ENCODE measurements around the gene TOX4.

TOX4 gene

DNA sequence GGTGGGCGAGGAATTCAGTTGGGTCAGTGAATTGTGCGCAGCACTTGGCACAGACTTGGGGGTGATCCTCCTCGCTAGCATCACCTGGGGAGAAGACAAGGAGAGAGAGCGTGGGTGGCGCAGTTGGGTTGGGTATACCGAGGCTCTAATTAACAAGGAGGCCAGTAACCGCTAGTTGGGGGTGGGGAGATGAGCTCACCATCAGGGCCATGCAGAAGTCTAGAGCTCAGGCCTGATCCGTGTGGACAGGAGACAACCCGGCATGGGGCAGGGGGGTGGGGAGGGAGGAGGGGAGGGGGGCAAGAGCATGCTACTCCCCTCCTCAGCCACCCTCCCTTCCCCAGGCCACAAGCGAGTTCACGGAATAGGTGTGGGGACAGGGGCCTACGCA is 48.6 kb downstream of the TOX4 start:
- peak overlapping the region; percentile 97 for H3K4ac ChIP-seq (ENCODE audit: low read depth, low read length)
- H3K4me1 ChIP-seq (ENCODE audit: control insufficient read depth, low read depth, low read length) = peaks cover 18% of the 10 kb centered on the region
- no CpG with 5 or more reads among the region's 12 CpGs for WGBS (ENCODE audit: extremely low coverage, insufficient coverage, low lambda C conversion rate)
- H4K5ac ChIP-seq (ENCODE audit: low read length) = no peak overlapping the region
- H3K18ac ChIP-seq (ENCODE audit: low read length) = peak overlapping the region; percentile 100
- H3K27ac ChIP-seq (ENCODE audit: low read depth, low read length) = peak overlapping the region; percentile 92
- H3K23ac ChIP-seq (ENCODE audit: low read length) = no peak overlapping the region
- peak overlapping the region; percentile 29 for H2BK5ac ChIP-seq (ENCODE audit: low read length)
- peak overlapping the region; percentile 61 for H3K4me2 ChIP-seq (ENCODE audit: low read length)
- no peak overlapping the region for H2BK15ac ChIP-seq (replicated peaks; ENCODE audit: low read depth)
- peak overlapping the region; percentile 83 for H3K4me3 ChIP-seq (ENCODE audit: low read length)
- H3K79me2 ChIP-seq (ENCODE audit: control insufficient read depth, insufficient read depth, low read length) = peaks cover 36% of the 10 kb centered on the region
- H3K56ac ChIP-seq (ENCODE audit: low read length) = peak overlapping the region; percentile 98
- H3K9ac ChIP-seq (ENCODE audit: low read length) = peak overlapping the region; percentile 94
- H3K27me3 ChIP-seq (ENCODE audit: insufficient read depth, low read length, poor library complexity) = no peaks in the 10 kb centered on the region
- H4K8ac ChIP-seq (ENCODE audit: low read depth, low read length) = peak overlapping the region; percentile 69
- peaks cover 3% of the 10 kb centered on the region for H3K36me3 ChIP-seq (ENCODE audit: control insufficient read depth, insufficient read depth, low read length)
- peak overlapping the region; percentile 93 for H2AK5ac ChIP-seq (ENCODE audit: low read length)
- H3K79me1 ChIP-seq (ENCODE audit: low read length) = peaks cover 31% of the 10 kb centered on the region
- peak overlapping the region; percentile 99 for H2BK120ac ChIP-seq (ENCODE audit: low read depth, low read length)
- peak; percentile 86 for DNase-seq

DNA sequence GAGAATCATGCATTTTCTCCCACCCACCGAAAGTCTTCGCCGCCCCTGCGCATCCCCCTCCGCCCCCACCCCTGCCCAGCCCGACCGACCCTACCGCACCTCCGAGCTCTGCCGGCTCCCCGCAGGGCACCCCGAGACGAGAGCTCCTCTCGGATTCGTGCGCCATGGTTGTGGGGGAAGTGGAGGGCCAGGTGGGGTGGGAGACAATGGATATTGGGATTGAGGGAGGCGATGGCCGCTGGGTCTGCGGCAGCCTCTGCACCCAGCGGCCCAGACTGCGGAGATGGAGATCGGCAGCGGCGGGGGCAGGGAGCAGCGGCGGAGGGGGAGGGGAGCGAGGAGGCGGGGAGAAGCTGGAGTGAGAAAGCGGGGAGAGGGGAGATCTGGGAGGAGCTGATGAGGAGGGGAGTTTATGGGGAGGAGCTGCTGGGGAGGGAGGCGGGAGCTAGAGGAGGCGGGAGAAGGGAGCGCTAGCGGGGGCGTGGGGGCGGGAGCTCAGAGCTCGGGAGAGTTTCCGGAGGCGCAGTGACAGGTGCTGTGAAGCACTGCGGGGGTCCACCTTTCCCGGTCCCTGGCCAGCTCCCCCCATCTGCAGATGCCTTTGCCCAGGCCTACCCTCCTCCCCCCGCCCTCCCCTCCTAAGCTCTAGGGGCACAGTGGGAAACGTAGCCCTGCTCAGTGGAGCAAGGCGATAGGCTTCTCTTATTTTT is 49.1 kb downstream of the TOX4 start, which contains the start of gene SALL2:
Gene SALL2 (minus strand): TSS at position 385 of the 710 bp plus-strand sequence. CDS start 219 bp downstream, at position 166.
- peaks cover 3% of the 10 kb centered on the region for H3K36me3 ChIP-seq (ENCODE audit: control insufficient read depth, insufficient read depth, low read length)
- DNase-seq = peak; percentile 99
- WGBS (ENCODE audit: extremely low coverage, insufficient coverage, low lambda C conversion rate) = no CpG with 5 or more reads among the region's 43 CpGs

DNA sequence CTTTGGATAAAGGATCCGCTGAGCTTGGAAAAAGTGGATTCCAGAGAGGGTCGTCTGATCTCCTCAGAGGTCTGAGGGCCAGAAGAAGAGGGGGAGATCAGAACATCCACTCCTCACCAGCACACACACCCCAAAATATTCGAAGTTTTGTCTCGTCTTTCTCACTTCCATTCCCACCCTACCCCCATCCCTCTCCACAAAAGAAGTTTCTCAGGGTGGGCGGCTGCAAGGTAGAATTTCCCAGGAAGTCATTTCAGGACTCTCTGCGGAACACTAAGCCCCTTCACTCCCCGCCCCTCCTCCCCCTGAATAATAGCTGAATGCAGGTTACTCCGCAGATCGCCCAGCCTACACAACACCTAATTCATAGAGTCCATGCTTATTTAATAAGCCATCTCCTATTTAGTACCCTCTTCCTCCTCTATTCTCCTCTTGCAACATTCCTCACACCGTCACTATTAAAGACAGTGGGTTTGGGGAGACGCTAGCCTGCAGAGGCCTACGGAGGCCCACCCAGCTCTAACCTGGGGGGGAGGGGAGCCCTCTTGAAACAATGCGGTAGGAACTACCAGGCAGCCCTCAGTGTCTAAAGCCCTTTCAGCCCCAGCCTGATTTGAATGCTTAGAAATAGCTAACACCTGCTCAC is 49.8 kb downstream of the TOX4 start:
- Histone ChIP-seq H3K79me1 (ENCODE audit: low read length) (peaks cover 28% of the 10 kb centered on the region), H3K36me3 (ENCODE audit: control insufficient read depth, insufficient read depth, low read length) (peaks cover 3% of the 10 kb centered on the region), H4K8ac (ENCODE audit: low read depth, low read length) (no peak overlapping the region), H3K27me3 (ENCODE audit: insufficient read depth, low read length, poor library complexity) (no peaks in the 10 kb centered on the region), H3K56ac (ENCODE audit: low read length) (peak overlapping the region; percentile 90), H2AK5ac (ENCODE audit: low read length) (no peak overlapping the region), H3K23ac (ENCODE audit: low read length) (no peak overlapping the region), H3K18ac (ENCODE audit: low read length) (peak overlapping the region; percentile 42), H2BK15ac (replicated peaks; ENCODE audit: low read depth) (peak overlapping the region; percentile 23), H2BK5ac (ENCODE audit: low read length) (peak overlapping the region; percentile 47), H3K4ac (ENCODE audit: low read depth, low read length) (no peak overlapping the region), H3K9ac (ENCODE audit: low read length) (peak overlapping the region; percentile 64), H4K5ac (ENCODE audit: low read length) (no peak overlapping the region), H3K4me1 (ENCODE audit: control insufficient read depth, low read depth, low read length) (peaks cover 18% of the 10 kb centered on the region), H3K4me2 (ENCODE audit: low read length) (peak overlapping the region; percentile 52), H3K79me2 (ENCODE audit: control insufficient read depth, insufficient read depth, low read length) (peaks cover 36% of the 10 kb centered on the region), H2BK120ac (ENCODE audit: low read depth, low read length) (no peak overlapping the region), H3K4me3 (ENCODE audit: low read length) (peak overlapping the region; percentile 8), H3K27ac (ENCODE audit: low read depth, low read length) (peak overlapping the region; percentile 89)
- WGBS (ENCODE audit: extremely low coverage, insufficient coverage, low lambda C conversion rate) = no CpG with 5 or more reads among the region's 13 CpGs
- DNase-seq = peak; percentile 86

More for the DNA sequence above, 49.1 kb downstream of the TOX4 start, which contains the start of gene SALL2:
- peak within 1 kb of the TSS; percentile 83 for H3K4me3 ChIP-seq (ENCODE audit: low read length)
- peaks cover 18% of the 10 kb centered on the region for H3K4me1 ChIP-seq (ENCODE audit: control insufficient read depth, low read depth, low read length)
- H3K9ac ChIP-seq (ENCODE audit: low read length) = peak within 1 kb of the TSS; percentile 94
- H3K27ac ChIP-seq (ENCODE audit: low read depth, low read length) = peak within 1 kb of the TSS; percentile 92
- no peak within 1 kb of the TSS for H4K5ac ChIP-seq (ENCODE audit: low read length)
- peaks cover 31% of the 10 kb centered on the region for H3K79me1 ChIP-seq (ENCODE audit: low read length)
- H4K8ac ChIP-seq (ENCODE audit: low read depth, low read length) = peak within 1 kb of the TSS; percentile 69
- peak within 1 kb of the TSS; percentile 45 for H2BK15ac ChIP-seq (replicated peaks; ENCODE audit: low read depth)
- peak within 1 kb of the TSS; percentile 61 for H3K4me2 ChIP-seq (ENCODE audit: low read length)
- H3K18ac ChIP-seq (ENCODE audit: low read length) = peak within 1 kb of the TSS; percentile 100
- H2AK5ac ChIP-seq (ENCODE audit: low read length) = peak within 1 kb of the TSS; percentile 93
- peak within 1 kb of the TSS; percentile 99 for H2BK120ac ChIP-seq (ENCODE audit: low read depth, low read length)
- no peaks in the 10 kb centered on the region for H3K27me3 ChIP-seq (ENCODE audit: insufficient read depth, low read length, poor library complexity)
- H3K4ac ChIP-seq (ENCODE audit: low read depth, low read length) = peak within 1 kb of the TSS; percentile 97
- H3K79me2 ChIP-seq (ENCODE audit: control insufficient read depth, insufficient read depth, low read length) = peaks cover 36% of the 10 kb centered on the region
- peak within 1 kb of the TSS; percentile 98 for H3K56ac ChIP-seq (ENCODE audit: low read length)
- peak within 1 kb of the TSS; percentile 95 for H2BK5ac ChIP-seq (ENCODE audit: low read length)
- peak within 1 kb of the TSS; percentile 94 for H3K23ac ChIP-seq (ENCODE audit: low read length)

DNA sequence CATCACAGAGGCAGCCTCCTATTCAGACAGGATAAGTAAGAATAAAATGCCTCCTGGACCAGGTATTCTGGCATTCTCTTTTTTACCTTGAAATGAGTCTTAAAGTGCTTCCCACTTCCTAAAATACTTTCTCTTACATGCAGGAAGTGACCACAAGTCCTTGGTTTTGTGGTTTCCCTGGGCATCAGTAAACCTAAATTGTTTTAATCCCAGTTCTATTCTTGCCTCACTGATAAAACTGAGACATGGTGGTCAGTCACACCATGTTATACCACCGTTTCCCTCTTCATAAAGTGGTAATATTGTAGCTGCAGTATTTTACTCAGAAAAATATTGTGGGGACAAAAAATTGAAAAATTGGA is 50.3 kb downstream of the TOX4 start:
- no CpG with 5 or more reads among the region's 1 CpG for WGBS (ENCODE audit: extremely low coverage, insufficient coverage, low lambda C conversion rate)
- Histone ChIP-seq H3K27me3 (ENCODE audit: insufficient read depth, low read length, poor library complexity) (no peaks in the 10 kb centered on the region), H3K23ac (ENCODE audit: low read length) (peak overlapping the region; percentile 31), H2BK15ac (replicated peaks; ENCODE audit: low read depth) (no peak overlapping the region), H3K27ac (ENCODE audit: low read depth, low read length) (peak overlapping the region; percentile 89), H3K4me1 (ENCODE audit: control insufficient read depth, low read depth, low read length) (peaks cover 15% of the 10 kb centered on the region), H3K9ac (ENCODE audit: low read length) (peak overlapping the region; percentile 64), H4K5ac (ENCODE audit: low read length) (no peak overlapping the region), H2BK5ac (ENCODE audit: low read length) (peak overlapping the region; percentile 27), H2BK120ac (ENCODE audit: low read depth, low read length) (no peak overlapping the region), H3K18ac (ENCODE audit: low read length) (peak overlapping the region; percentile 42), H3K4me3 (ENCODE audit: low read length) (no peak overlapping the region), H2AK5ac (ENCODE audit: low read length) (no peak overlapping the region), H3K79me2 (ENCODE audit: control insufficient read depth, insufficient read depth, low read length) (peaks cover 32% of the 10 kb centered on the region), H3K36me3 (ENCODE audit: control insufficient read depth, insufficient read depth, low read length) (peaks cover 3% of the 10 kb centered on the region), H3K79me1 (ENCODE audit: low read length) (peaks cover 23% of the 10 kb centered on the region), H4K8ac (ENCODE audit: low read depth, low read length) (no peak overlapping the region), H3K4ac (ENCODE audit: low read depth, low read length) (no peak overlapping the region), H3K4me2 (ENCODE audit: low read length) (no peak overlapping the region), H3K56ac (ENCODE audit: low read length) (peak overlapping the region; percentile 90)
- DNase-seq = no peak

DNA sequence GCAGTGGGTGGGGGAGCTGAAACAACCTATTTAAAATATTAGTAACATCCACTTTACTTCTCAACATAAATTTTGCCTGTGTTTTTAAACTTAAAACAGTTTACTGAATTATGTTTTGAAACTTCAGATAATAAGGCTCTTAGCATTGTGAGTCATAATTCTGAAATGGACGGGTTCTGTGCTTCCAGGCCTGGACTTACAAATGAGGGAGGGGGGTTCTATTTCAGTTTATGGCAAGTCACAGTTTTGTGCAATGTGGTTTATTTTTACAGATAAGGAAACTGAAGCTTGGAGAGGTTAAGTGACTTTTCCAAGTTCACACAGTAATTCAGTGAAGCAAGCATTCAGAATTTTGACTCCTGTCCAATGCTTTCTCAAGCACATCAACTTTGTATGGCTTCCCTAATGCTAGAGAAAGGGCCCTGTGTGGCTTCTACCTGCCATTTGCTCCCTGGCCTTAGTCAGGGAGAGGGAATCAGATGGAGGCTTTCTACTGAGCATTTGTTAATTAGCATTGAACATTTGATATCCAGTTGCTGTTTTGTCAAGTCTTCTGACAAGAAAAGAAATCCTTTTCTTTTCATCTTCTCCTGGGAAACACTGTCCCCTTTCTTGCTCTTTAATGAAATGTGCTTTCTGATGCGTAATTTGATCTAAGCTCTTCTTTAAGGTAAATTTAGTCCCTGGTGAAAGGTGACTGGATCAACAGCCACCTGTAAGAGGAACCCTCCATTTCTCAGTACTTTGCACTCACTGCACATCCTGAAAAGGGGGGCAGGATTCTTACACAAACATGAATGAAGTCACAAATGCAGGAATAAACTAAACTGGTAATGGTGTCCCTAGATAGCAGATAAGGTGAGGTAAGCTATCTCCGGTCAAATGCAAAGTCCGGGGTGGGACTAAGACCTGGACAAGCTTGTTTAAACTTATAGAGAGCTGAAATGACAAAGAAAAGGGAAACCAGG is 51.7 kb downstream of the TOX4 start:
- Histone ChIP-seq H3K36me3 (ENCODE audit: control insufficient read depth, insufficient read depth, low read length) (peaks cover 3% of the 10 kb centered on the region), H3K4me3 (ENCODE audit: low read length) (no peak overlapping the region), H4K8ac (ENCODE audit: low read depth, low read length) (no peak overlapping the region), H4K5ac (ENCODE audit: low read length) (no peak overlapping the region), H3K23ac (ENCODE audit: low read length) (no peak overlapping the region), H3K4me2 (ENCODE audit: low read length) (no peak overlapping the region), H3K79me1 (ENCODE audit: low read length) (peaks cover 15% of the 10 kb centered on the region), H3K4me1 (ENCODE audit: control insufficient read depth, low read depth, low read length) (peaks cover 17% of the 10 kb centered on the region), H2BK5ac (ENCODE audit: low read length) (no peak overlapping the region), H2BK120ac (ENCODE audit: low read depth, low read length) (no peak overlapping the region), H2AK5ac (ENCODE audit: low read length) (no peak overlapping the region), H3K18ac (ENCODE audit: low read length) (peak overlapping the region; percentile 39), H3K27me3 (ENCODE audit: insufficient read depth, low read length, poor library complexity) (no peaks in the 10 kb centered on the region), H2BK15ac (replicated peaks; ENCODE audit: low read depth) (no peak overlapping the region), H3K27ac (ENCODE audit: low read depth, low read length) (no peak overlapping the region), H3K79me2 (ENCODE audit: control insufficient read depth, insufficient read depth, low read length) (peaks cover 26% of the 10 kb centered on the region), H3K56ac (ENCODE audit: low read length) (peak overlapping the region; percentile 54), H3K4ac (ENCODE audit: low read depth, low read length) (no peak overlapping the region), H3K9ac (ENCODE audit: low read length) (peak overlapping the region; percentile 12)
- no peak for DNase-seq
- no CpG with 5 or more reads among the region's 4 CpGs for WGBS (ENCODE audit: extremely low coverage, insufficient coverage, low lambda C conversion rate)
